HG02588 (cell line): ENCODE results near the gene NPBWR2.

Experiments used
- ATAC-seq: cut with Tn5 transposase; IDR thresholded peaks from one replicate; pipeline ENCODE4 v1.9.1; 2021; ENCODE audit warnings: mild to moderate bottlenecking, moderate library complexity; ENCODE audit not compliant: unreplicated experiment

The NPBWR2 gene, protein sequence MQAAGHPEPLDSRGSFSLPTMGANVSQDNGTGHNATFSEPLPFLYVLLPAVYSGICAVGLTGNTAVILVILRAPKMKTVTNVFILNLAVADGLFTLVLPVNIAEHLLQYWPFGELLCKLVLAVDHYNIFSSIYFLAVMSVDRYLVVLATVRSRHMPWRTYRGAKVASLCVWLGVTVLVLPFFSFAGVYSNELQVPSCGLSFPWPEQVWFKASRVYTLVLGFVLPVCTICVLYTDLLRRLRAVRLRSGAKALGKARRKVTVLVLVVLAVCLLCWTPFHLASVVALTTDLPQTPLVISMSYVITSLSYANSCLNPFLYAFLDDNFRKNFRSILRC

DNA sequence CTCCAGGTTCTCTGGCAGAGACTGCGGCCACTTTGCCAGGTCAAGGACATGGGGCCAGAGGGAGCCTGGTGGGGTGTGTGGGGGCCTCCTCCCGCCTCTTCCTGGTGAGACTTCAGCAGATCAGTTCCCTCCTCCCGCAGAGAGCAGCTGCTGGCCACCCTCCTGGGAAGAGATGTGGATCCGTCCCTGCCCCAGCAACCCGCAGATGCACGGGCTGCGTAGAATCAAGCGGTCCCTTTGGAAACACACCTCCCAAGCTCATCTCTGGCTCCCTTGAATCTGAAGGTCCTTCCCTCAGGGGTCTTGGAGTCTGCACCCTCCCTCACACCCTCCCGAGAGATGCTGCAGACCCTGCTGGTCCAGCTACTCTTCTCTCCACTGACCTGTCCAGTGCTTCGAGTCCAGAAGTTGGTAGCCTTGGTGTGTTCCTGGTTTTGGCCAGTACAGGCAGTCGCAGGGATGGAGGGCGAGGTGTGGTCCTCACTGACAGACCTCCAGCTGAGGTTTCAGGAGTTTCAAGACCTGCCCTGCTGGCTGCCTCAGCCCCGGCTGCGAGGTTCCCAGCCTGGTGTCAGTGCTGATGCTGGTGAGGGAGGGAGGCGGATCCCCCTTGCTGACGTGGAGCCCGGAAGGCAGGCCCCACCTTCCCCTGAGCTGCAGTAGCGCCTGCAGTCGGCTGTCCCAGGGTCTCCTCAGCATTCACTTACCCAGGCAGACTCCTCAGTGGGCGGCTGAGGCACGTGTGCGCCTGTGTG is at the start of gene NPBWR2:
Gene NPBWR2, minus strand, starts transcription at position 585 of the 755 bp plus-strand sequence. CDS start 734 bp downstream, outside the sequence.
- ATAC-seq, result no peak

DNA sequence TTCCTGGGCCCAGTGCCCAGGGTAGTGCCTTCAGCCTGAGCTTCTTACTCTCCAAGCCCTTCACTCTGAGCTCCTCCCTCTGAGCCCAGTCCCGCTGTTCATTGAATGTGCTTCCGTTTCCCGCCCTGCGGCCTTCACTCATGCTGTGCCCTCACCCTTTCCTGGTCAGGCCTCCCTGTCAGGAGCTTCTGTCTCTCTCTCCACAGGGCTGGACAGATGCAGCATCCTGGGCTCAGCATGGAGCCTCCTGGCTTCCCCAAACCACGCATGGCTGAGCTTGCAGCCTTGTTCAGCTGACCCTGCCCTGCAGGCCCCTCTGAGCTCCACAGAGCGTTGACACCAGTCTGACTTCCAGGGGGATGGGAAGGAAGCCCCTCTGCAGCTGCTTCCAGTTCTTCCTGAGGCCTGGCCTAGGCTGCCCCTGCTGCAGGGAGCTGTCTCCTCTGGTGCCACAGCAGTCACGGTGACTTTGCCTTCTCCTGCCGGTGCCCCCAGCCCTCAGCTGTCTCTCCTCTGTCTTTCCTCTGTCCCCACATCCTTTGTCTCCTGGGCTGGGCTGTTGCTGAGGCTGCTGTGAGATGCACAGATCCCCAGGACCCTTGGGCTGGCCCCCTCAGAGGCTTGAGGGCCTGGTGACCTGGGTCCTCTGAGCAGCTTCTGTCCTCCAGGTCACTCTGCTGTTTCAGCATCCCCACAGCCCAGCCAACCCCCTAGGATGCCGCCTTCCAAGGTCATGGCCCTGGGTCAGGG is 48.9 kb upstream of the NPBWR2 start:
- ATAC-seq, result no peak

DNA sequence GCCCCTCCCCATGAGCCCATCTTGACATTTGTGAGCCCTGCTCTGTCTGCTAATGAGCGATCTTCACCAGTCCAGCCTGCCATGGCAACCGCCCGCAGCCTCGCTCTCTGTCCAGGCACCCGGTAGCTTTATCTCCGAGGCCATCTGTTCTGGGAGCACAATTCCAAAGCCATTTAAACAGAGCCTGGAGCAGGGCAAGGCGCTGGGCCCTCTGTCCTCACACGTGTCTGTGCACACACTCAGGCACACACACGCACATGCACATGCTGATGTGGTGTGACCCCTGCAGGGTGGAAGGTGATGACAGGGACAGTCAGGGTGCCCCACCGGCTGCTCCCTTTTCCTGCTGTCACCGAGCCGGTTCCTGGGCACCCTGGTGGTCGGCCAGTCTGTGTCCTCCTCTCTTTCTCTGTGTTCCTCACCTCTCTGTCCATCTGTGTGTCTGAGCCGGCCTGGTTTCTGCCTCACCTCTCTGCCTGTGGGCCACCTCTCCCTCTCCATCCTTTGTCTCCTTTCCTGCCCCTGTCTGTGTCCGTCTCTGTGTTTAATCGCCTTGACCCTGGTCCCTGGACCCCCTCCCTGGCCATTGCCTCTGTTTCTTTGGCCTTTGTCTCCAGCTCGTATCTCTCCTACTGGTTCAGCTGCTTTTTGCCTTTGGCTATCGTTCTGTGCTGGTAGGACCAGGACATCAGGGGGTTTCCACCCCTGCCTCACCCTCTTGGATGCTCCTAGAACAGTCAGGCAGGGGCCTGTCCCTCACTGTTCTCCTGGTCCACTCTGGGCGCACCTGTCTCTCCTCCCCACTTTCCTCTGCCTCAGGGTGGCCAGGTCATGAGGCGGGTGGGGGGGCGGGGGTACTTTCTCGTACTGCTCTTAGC is 48.1 kb upstream of the NPBWR2 start:
- no peak for ATAC-seq

DNA sequence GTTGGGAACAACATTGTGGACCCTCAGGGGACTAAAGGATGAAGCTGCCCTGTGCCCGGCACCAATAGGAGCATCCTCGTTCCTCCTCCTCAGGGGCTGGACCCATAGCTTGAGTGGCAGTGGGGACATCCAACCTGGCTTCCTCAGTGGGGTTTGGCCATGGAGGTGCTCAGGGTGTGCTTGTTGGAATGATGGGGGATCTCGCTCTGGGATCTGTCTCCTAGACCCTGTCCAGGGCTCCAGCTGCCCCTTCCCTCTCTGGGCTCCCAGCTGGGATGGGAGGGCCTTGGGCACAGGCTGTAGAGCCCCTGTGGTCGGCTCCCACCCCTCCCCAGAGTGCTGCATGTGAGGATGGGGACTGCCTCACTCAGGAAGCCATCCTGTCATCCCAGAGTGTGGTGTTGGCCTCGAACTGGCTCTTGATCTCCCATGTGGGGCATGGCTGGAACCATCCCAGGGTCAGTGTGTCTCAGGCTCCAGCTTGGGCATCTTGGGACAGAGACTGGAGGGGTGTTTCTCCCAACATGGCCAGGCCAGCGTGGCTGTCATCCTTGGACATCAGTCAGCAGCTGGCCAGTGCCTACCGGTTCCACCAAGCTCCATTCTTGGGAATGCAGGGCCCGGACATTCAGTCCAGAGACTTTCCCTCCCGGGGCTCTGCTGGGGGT is 47.4 kb upstream of the NPBWR2 start:
- no peak for ATAC-seq

GRCh38 chr20:64153861-64154589 is 46.7 kb upstream of the NPBWR2 start:
- no peak for ATAC-seq

DNA sequence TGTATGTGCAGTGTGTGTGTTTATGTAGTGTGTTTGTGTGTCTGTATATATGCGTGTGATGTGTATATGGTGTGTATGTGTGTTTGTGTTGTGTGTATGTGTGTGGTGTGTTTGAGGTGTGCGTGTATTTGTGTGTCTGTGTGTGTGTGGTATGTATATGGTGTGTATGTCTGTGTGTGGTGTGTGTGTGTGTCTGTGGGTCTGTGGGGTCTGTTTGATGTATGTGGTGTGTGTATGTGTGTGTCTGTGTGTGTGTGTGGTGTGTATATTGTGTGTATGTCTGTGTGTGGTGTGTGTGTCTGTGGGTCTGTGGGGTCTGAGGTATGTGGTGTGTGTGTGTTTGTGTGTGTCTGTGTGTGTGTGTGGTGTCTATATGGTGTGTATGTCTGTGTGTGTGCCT is 46.0 kb upstream of the NPBWR2 start:
- ATAC-seq, result no peak

- no peak for ATAC-seq
These were observed 45.5 kb upstream of the NPBWR2 start for GRCh38 chr20:64152906-64153305.

- no peak for ATAC-seq
These were observed 44.5 kb upstream of the NPBWR2 start for GRCh38 chr20:64151633-64152530.

GRCh38 chr20:64150756-64151632 is 43.6 kb upstream of the NPBWR2 start:
- ATAC-seq, result no peak

DNA sequence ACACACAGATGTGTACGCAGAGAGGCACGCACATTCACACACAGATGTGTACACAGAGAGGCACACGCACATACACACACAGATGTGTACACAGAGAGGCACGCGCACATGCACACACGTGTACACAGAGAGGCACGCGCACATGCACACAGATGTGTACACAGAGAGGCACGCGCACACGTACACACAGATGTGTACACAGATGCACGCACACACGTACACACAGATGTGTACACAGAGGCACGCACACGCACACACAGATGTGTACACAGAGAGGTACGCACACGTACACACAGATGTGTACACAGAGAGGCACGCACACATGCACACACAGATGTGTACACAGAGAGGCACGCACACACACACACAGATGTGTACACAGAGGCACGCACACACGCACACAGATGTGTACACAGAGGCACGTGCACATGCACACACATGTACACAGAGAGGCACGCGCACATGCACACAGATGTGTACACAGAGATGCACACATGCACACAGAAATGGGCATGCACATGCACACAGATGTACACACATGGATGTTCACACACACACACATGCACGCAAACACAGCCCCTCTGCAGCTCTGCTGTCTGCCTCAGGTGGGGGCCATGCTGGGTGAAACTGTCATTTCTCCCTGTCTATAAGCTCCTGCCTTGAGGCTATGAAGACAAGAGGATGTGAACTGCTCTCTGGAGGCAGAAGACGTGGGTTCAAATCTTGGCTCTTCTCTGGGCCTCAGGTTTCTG is 42.6 kb upstream of the NPBWR2 start:
- ATAC-seq, result no peak

- no peak for ATAC-seq
These were observed 41.8 kb upstream of the NPBWR2 start for GRCh38 chr20:64149141-64149540.

DNA sequence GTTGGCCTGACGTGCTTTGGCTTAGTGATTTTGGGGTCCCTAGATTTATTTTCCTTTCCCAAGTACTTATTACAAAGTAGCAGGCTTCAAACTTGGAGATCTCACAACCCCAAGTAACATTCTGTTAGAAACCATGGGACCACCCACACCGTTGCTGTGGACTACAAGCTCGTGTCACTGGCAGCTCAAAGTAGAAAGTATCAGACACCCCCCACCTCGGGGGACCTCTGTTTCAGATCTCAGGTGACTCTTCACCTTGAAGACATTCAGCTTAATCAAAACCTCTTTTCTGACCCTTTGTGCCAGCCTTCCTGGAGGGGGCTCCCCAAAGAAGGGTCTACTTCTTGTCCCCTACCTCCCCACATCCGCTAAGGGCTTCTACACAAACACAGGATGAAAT is 41.2 kb upstream of the NPBWR2 start:
- ATAC-seq, result no peak

- ATAC-seq, result no peak
These were observed 39.6 kb upstream of the NPBWR2 start for GRCh38 chr20:64146936-64147477.

DNA sequence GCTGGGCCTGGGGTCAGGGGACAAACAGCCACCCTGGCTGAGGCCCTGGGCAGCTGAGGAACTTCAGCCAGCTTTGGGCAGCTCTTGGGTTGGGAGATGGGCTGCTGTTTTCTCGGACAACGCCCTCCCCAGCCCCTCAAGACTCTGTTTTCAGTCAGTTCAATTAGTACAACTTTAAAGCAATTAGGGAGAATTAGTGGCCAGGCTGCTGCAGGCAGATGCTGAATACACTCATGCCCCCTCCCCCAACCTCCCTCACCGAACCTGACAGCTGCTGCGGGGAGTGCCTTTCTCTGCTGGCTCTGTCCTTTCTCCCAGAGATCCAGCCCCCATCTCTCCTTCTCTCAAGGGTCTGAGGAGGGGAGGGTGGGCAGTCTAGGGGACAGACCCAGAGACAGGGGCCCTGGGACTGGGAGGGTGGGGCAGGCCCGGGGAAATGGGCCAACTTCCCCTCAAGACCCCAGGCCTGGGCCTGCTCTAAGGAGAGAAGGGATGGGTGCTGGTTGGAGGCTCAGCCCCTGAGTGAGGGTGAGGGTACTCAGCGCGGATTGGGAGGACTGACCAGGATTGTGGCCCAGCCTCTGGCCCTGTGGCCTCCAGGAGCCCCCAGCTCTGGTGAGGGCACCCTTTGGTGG is 39.1 kb upstream of the NPBWR2 start:
- ATAC-seq, result no peak

GRCh38 chr20:64145458-64146300 is 38.3 kb upstream of the NPBWR2 start:
- ATAC-seq, result no peak
